ENCODE measurements around the gene FAM47A.

- TF ChIP-seq EZH2 (IDR thresholded peaks at IDR 0.05; ENCODE audit: insufficient read depth, low read length) (no peak), CTCF (IDR thresholded peaks at IDR 0.05; ENCODE audit: insufficient read depth, low read depth, low read length) (no peak)
Observed at GRCh38 chrX:34147345-34147744, 15.2 kb upstream of the FAM47A start.

All from astrocyte (in vitro differentiated cells and primary cell).